HPDE6-E6E7 (cell line): ENCODE data around the gene UGT1A6.

ENCODE experiments used
- DNase-seq: peaks from one replicate; pipeline ENCODE4 v3.0.0; 2011; ENCODE audit warnings: missing footprints; ENCODE audit errors: extremely low spot score

UGT1A6 gene

GRCh38 chr2:233819884-233820773, 127.4 kb downstream of the UGT1A6 start:
- DNase-seq: no peak

GRCh38 chr2:233820774-233821105, 128.1 kb downstream of the UGT1A6 start:
- no peak for DNase-seq

- DNase-seq: no peak
Measured at GRCh38 chr2:233821196-233821595, 128.5 kb downstream of the UGT1A6 start.

- no peak for DNase-seq
Measured at GRCh38 chr2:233821709-233822100, 129.0 kb downstream of the UGT1A6 start.

GRCh38 chr2:233822101-233822771, 129.5 kb downstream of the UGT1A6 start:
- DNase-seq: no peak
